GM20431 (cell line): Measurements from ENCODE around the gene USH1G.
"Not testable (repeated sequence)": the region's sequence is repeated elsewhere in the genome, so short reads cannot be mapped to it uniquely, and the experiment has no call there.

Source experiments
- in situ Hi-C: fragments of 300-500 bp; cut with MseI, MboI; formaldehyde crosslinking; loops from one replicate; pipeline ENCODE4 v1.15.0; 2020; ENCODE audit warnings: low sequenced_read_pairs; ENCODE audit not compliant: unreplicated experiment

USH1G gene

DNA sequence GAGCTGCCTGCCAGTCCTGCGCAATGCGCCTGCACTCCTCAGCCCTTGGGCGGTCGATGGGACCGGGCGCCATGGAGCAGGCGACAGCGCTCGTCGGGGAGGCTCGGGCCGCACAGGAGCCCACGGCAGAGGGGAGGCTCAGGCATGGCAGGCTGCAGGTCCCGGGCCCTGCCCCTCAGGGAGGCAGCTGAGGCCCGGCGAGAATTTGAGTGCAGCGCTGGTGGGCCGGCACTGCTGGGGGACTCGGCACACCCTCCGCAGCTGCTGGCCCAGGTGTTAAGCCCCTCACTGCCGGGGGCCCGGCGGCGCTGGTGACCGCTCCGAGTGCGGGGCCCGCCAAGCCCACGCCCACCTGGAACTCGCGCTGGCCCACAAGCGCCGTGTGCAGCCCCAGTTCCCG is 16.0 kb downstream of the USH1G start:
- in situ Hi-C loops: no loop called here

- in situ Hi-C loops: not testable (repeated sequence)
Observed at GRCh38 chr17:74906214-74906793, 16.8 kb downstream of the USH1G start.

- in situ Hi-C loops: no loop called here
Observed at GRCh38 chr17:74904687-74905409, 18.2 kb downstream of the USH1G start.

GRCh38 chr17:74903671-74904070 is 19.4 kb downstream of the USH1G start:
- in situ Hi-C loops: no loop called here

DNA sequence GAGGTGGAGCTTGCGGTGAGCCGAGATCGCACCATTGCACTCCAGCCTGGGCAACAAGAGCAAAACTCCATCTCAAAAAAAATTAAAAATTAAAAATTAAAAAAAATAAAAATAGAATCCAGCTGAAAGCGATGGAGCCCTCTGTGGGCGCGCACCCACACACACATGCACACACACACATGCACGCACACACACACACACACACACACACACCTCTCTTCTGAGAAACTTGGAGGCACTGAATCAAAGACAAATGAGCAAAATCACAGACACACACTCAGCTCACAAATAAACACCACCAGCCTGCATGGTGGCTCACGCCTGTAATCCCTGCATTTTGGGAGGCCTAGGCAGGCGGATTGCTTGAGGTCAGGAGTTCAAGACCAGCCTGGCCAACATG is 20.0 kb downstream of the USH1G start:
- in situ Hi-C loops: no loop called here

GRCh38 chr17:74901353-74902135 is 21.5 kb downstream of the USH1G start:
- in situ Hi-C loops: no loop called here

DNA sequence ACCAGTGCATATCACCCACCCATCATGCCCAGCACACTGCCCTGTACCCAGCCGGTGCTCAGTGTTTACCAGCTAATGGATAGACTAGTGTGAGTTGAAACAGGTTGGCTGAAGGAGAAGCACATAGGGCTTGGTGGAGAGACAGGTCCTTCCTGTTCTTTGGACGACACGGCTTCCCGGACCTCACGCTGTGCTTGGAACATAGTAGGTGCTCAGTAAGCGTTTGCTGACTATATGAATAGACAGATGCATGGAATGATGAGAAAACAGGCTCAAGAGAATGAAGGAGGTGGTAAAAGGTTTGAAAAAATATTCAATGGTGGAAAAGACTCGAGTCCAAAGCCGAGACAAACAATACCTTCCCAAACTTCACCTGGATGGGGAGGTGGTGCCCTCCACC is 22.8 kb downstream of the USH1G start:
- in situ Hi-C loops: no loop called here

GRCh38 chr17:74898376-74898946 is 24.6 kb downstream of the USH1G start:
- in situ Hi-C loops: no loop called here

- in situ Hi-C loops: no loop called here
Observed at GRCh38 chr17:74893936-74894671, 29.0 kb downstream of the USH1G start.

DNA sequence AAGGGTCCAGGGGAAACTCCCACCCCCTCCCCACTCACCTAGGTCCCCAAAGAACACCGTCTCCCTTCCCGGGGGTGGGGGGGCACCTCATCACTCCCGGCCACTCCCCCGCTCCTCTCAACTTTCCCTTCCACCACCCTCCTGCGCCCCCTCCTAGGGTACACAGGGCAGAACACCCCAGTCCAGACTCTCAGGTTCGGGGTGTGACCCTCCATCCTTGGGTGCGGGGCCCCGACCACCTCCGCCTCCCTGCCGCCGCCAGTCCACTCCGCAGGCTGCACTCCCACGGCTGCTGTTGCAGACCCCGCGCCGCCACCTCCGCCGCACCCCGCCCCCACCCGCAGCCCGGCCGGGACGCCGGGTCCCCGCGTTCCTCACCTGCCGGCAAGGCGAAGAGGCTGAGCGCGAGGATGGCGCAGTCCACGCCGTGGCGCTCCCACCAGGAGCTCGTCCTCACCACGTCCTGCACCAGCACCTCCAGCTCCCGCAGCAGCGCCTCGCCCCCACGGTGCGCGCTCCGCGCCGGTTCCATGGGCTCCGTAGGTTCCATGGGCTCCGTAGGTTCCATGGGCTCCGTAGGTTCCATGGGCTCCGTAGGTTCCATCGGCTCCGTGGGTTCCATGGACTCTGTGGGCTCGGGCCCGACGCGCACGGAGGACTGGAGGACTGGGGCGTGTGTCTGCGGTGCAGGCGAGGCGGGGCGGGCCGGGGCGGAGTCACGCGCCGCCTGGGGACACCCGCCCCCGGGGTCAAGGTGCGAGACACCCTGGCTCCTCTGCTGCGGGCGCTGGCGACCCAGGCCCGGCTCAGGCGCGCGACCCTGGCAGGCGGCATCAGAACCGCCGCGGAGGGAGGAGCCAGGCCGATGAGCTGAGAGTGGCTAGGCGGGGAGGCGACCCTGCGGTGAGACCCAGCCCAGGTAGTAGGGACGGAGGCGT is 29.8 kb downstream of the USH1G start, which contains the start of gene FADS6:
TSS of gene FADS6 (minus strand) at position 660 of the 938 bp plus-strand sequence. CDS start at position 622, 38 bp downstream.
- in situ Hi-C loops: no loop called here

GRCh38 chr17:74892013-74892841 is 30.8 kb downstream of the USH1G start:
- in situ Hi-C loops: no loop called here

- in situ Hi-C loops: no loop called here
Observed at GRCh38 chr17:74890554-74890953, 32.5 kb downstream of the USH1G start.

DNA sequence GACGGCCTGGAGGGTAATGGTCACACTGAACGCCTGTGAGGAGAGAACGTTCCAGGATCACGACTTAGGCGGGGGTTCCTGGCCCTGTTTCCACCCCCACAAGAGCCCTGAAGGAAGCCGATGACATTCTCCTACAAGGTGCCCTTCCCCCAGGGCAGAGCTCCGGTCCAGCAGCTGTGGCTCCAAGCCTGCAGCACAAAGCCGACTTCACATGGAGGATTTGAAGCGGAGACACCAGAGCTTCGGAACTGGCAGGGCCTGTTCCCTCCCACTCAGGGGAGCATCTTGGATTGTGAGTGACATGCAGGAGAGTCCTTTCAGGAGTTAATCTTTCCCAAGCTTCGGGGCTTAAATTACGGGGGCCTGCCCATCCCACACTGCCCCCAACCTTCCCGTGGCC is 34.6 kb downstream of the USH1G start:
- in situ Hi-C loops: no loop called here

DNA sequence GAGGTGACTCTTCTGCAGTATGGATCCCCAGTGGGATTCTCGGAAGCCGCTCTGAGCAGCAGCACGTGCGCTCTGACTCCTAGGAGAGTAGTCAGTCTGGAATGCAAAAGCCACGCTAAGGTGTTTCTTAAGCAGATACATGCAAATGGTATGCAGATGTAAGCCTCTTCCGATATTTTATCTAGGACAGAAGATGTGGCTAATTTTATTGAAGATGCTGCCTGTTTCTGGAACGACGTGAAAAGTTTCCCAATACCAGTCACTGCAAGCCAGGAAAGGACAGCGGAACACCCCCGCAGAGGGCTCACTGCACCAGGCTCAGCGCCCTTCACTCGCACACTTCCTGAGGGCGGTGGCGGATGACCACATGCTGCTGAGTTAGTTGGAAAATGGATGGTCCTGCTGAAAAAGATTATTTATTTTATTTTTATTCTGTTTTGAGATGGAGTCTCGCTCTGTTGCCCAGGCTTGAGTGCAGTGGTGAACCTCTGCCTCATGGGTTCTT is 39.8 kb downstream of the USH1G start:
- in situ Hi-C loops: no loop called here

DNA sequence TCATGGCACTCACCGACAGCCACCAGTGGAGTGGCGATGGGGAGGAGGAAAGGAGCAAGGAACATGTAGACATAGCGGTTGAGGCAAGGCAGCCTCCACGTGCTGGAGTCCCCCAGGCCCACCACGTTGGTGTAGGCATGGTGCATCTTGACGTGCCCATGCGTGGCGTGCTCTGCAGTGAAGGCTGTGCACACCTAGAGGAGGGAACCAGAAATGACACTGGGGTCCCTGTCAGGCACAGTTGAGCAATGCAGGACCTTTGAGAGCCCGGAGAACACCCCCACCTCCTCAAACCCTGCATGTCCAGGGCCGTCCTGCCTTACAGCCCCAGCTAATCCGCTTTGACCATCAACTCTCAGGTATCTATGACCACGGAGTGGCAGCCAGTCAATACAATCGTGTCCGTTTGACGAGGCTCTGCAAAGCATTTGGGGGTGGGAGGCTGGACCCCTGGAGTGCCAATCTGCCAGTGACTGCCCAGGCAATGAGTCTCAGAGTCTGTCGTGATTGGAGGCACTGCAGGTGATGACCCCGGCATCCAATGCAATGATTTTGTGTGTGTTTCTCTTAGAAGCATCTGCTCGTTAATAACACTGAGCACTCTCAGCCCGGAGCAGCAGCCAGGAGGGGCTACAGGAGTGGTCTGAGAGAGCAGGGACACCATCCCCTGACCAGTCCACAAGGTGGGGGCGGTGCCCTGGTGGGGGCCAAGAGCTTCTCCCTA is 40.4 kb downstream of the USH1G start:
- in situ Hi-C loops: no loop called here

GRCh38 chr17:74881073-74881472 is 42.0 kb downstream of the USH1G start:
- in situ Hi-C loops: no loop called here

- in situ Hi-C loops: no loop called here
Observed at GRCh38 chr17:74879308-74879707, 43.7 kb downstream of the USH1G start.
